Keratinocyte (primary cell): ENCODE results near the gene IP6K2. TPM values are rescaled to one million over a fixed set of nuclear protein-coding genes. Genes with fewer than 3 reads are reported as not detected.

ENCODE experiments used
- DNase-seq: peaks from one replicate; pipeline ENCODE4 v3.0.0-alpha.2; 2011; ENCODE audit warnings: low read depth, missing footprints, low spot score
- FAIRE-seq: peaks from 2 replicates; lab custom pipeline; 2011; peaks lifted over from hg19 to GRCh38; lab: Jason Lieb, UNC
- H2AFZ ChIP-seq: 2 replicates; pipeline ENCODE4 v1.6.0; 2012; ENCODE audit warnings: low read length, control low read depth, inconsistent platforms; ENCODE audit not compliant: control insufficient read depth
- H3K27ac ChIP-seq: 2 replicates; pipeline ENCODE4 v1.5.1; 2011; ENCODE audit warnings: low read length; ENCODE audit not compliant: control insufficient read depth, insufficient read depth
- H3K27me3 ChIP-seq: 3 replicates; pipeline ENCODE4 v1.6.0; 2011; ENCODE audit warnings: low read length; ENCODE audit not compliant: control insufficient read depth, insufficient read depth; ENCODE audit errors: extremely low read depth
- H3K36me3 ChIP-seq, 2 experiments: 2 replicates in 1 of 2; 3 replicates in 1 of 2; pipeline ENCODE4 v1.5.1; 2011; ENCODE audit warnings: low read length in 2 of 2, mild to moderate bottlenecking in 1 of 2; ENCODE audit not compliant: control insufficient read depth in 2 of 2, insufficient read depth in 2 of 2; ENCODE audit errors: extremely low read depth in 1 of 2
- H3K4me1 ChIP-seq: 3 replicates; pipeline ENCODE4 v1.5.1; 2011; ENCODE audit warnings: low read length; ENCODE audit not compliant: control insufficient read depth, insufficient read depth; ENCODE audit errors: extremely low read depth
- H3K4me2 ChIP-seq: 3 replicates; pipeline ENCODE4 v1.6.0; 2011; ENCODE audit warnings: low read depth, low read length; ENCODE audit not compliant: control insufficient read depth, insufficient read depth; ENCODE audit errors: extremely low read depth
- H3K4me3 ChIP-seq, 3 experiments: fragments of 200-600 bp in 1 of 3; sonication (generic) in 1 of 3; 2 replicates in 2 of 3; 3 replicates in 1 of 3; pipeline ENCODE4 v1.5.1; 2011 to 2016; ENCODE audit warnings: low read length in 3 of 3, mild to moderate bottlenecking in 3 of 3, control low read depth in 2 of 3, inconsistent platforms in 1 of 3, low read depth in 1 of 3, mixed read lengths in 1 of 3, mixed run types in 1 of 3, moderate library complexity in 1 of 3; ENCODE audit not compliant: control insufficient read depth in 2 of 3, insufficient read depth in 2 of 3; ENCODE audit errors: extremely low read depth in 1 of 3
- H3K79me2 ChIP-seq: 2 replicates; pipeline ENCODE4 v1.6.0; 2012; ENCODE audit warnings: low read length; ENCODE audit not compliant: control insufficient read depth, insufficient read depth
- H3K9ac ChIP-seq: 3 replicates; pipeline ENCODE4 v1.6.0; 2011; ENCODE audit warnings: low read length; ENCODE audit not compliant: control insufficient read depth, insufficient read depth; ENCODE audit errors: extremely low read depth
- H3K9me1 ChIP-seq: 3 replicates; pipeline ENCODE4 v1.6.0; 2011; ENCODE audit warnings: low read length; ENCODE audit not compliant: control insufficient read depth, insufficient read depth; ENCODE audit errors: extremely low read depth
- H3K9me3 ChIP-seq: 2 replicates; pipeline ENCODE4 v1.5.1; 2012; ENCODE audit warnings: low read depth, low read length; ENCODE audit not compliant: control insufficient read depth
- H4K20me1 ChIP-seq: 3 replicates; pipeline ENCODE4 v1.6.0; 2011; ENCODE audit warnings: low read length; ENCODE audit not compliant: control insufficient read depth, insufficient read depth; ENCODE audit errors: extremely low read depth
- EZH2 ChIP-seq: IDR thresholded peaks from one replicate; pipeline ENCODE4 v1.6.1; 2012; ENCODE audit warnings: inconsistent platforms, mild to moderate bottlenecking, low read length, moderate library complexity
- dilution Hi-C: fragments of 300-500 bp; cut with MboI; formaldehyde crosslinking; loops from one replicate; pipeline ENCODE4 v1.7.0; 2020; ENCODE audit warnings: low sequenced_read_pairs; ENCODE audit not compliant: extremely low pct_ligation_motif_present
- polyA plus RNA-seq, 5 experiments: library from polyadenylated mRNA; depleted of rRNA in 3 of 5; stranded (reverse) in 3 of 5; stranded (forward) in 1 of 5; unstranded in 1 of 5; fragments of >200 nt; gene quantifications; 1 replicate in 1 of 5; 2 replicates in 3 of 5; 3 replicates in 1 of 5; pipeline versions ENCODE4 v1.2.1 to v1.2.3, GENCODE V29; 2011 to 2012; ENCODE audit warnings: missing spikeins in 2 of 5, low read depth in 1 of 5, low replicate concordance in 1 of 5
- TF ChIP-seq, protein P1 (sequence below), 3 experiments: IDR thresholded peaks in 1 of 3; conservative IDR thresholded peaks in 1 of 3; optimal IDR thresholded peaks in 1 of 3; 2 replicates in 2 of 3; 3 replicates in 1 of 3; pipeline versions ENCODE3 to v1.5.1; 2011; ENCODE audit warnings: low read length in 3 of 3, mild to moderate bottlenecking in 3 of 3, moderate library complexity in 2 of 3, control low read depth in 1 of 3, inconsistent platforms in 1 of 3; ENCODE audit not compliant: insufficient read depth in 2 of 3; ENCODE audit errors: extremely low read depth in 1 of 3

The IP6K2 gene
- polyA plus RNA-seq, 1 donor (not counting 4 experiments of a cell fraction or from before 2014, with no cell fraction given), result 110 TPM

- FAIRE-seq (no peak), DNase-seq (no peak)
- no peak overlapping the region for H2AFZ ChIP-seq
- TF ChIP-seq, protein P1, sequence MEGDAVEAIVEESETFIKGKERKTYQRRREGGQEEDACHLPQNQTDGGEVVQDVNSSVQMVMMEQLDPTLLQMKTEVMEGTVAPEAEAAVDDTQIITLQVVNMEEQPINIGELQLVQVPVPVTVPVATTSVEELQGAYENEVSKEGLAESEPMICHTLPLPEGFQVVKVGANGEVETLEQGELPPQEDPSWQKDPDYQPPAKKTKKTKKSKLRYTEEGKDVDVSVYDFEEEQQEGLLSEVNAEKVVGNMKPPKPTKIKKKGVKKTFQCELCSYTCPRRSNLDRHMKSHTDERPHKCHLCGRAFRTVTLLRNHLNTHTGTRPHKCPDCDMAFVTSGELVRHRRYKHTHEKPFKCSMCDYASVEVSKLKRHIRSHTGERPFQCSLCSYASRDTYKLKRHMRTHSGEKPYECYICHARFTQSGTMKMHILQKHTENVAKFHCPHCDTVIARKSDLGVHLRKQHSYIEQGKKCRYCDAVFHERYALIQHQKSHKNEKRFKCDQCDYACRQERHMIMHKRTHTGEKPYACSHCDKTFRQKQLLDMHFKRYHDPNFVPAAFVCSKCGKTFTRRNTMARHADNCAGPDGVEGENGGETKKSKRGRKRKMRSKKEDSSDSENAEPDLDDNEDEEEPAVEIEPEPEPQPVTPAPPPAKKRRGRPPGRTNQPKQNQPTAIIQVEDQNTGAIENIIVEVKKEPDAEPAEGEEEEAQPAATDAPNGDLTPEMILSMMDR (optimal IDR thresholded peaks at IDR 0.05 in 1 of 3, IDR thresholded peaks at IDR 0.05 in 1 of 3, conservative IDR thresholded peaks at IDR 0.05 in 1 of 3; ENCODE audit: extremely low read depth in 1 of 3, insufficient read depth in 2 of 3, low read length in 3 of 3), result no peak
- no peak for TF ChIP-seq EZH2
- peaks cover 8 to 12% of the 10 kb centered on the region in 2 experiments for H3K36me3 ChIP-seq
- H3K4me1 ChIP-seq, result peaks cover 5% of the 10 kb centered on the region
- H3K4me2 ChIP-seq, result no peak overlapping the region
- H3K27me3 ChIP-seq, result no peaks in the 10 kb centered on the region
- no peaks in the 10 kb centered on the region for H4K20me1 ChIP-seq
- H3K27ac ChIP-seq, result no peak overlapping the region
- no peaks in the 10 kb centered on the region for H3K9me3 ChIP-seq
- no peaks in the 10 kb centered on the region for H3K79me2 ChIP-seq
- no peak overlapping the region for H3K4me3 ChIP-seq
- dilution Hi-C loops, result no loop called here
- H3K9ac ChIP-seq, result no peak overlapping the region
- H3K9me1 ChIP-seq, result no peaks in the 10 kb centered on the region
Observed at GRCh38 chr3:48747706-48748105, 30.7 kb upstream of the IP6K2 start.

DNA sequence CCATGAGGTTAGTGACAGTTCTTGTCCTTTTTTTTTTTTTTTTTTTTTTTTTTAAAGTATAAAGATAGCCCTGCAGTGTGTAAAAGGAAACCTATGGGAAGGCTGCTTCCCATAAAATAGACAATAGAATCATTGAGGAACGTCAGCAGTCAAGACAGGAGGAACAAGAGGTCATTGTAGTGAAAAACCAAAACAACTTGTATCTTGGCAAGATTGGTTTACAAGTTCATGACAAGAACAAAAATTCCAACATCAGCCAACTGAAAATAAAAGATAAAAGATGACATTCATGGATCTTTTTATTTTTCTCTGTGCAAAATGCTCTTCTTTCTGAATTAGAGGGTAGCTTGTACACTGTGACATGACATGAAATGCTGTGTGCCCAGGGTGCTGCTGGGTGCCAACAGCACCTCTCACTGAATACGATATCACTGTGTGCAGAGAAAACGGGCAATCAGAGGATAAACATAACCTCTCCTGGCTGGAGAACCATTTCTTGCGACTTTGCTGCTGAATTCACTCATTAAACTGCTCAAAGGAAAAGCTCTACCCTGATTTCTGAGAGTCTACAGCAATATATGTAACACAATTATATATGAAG lies 30.1 kb upstream of the IP6K2 start:
- no peaks in the 10 kb centered on the region for H3K4me1 ChIP-seq
- no peak for FAIRE-seq
- H4K20me1 ChIP-seq, result no peaks in the 10 kb centered on the region
- no peaks in the 10 kb centered on the region for H3K79me2 ChIP-seq
- H3K4me3 ChIP-seq, result no peak overlapping the region
- peaks cover 8 to 10% of the 10 kb centered on the region in 2 experiments for H3K36me3 ChIP-seq
- no peak overlapping the region for H3K4me2 ChIP-seq
- dilution Hi-C loops, result no loop called here
- H3K27ac ChIP-seq, result no peak overlapping the region
- no peak for DNase-seq
- no peak overlapping the region for H3K9ac ChIP-seq
- no peak overlapping the region for H2AFZ ChIP-seq
- no peaks in the 10 kb centered on the region for H3K27me3 ChIP-seq
- TF ChIP-seq EZH2, result no peak
- TF ChIP-seq, protein P1 (optimal IDR thresholded peaks at IDR 0.05 in 1 of 3, IDR thresholded peaks at IDR 0.05 in 1 of 3, conservative IDR thresholded peaks at IDR 0.05 in 1 of 3; ENCODE audit: extremely low read depth in 1 of 3, insufficient read depth in 2 of 3, low read length in 3 of 3), result no peak
- no peaks in the 10 kb centered on the region for H3K9me3 ChIP-seq
- no peaks in the 10 kb centered on the region for H3K9me1 ChIP-seq
